Measurements from ENCODE around the gene ZNF366. TPM values are rescaled to one million over a fixed set of nuclear protein-coding genes. Genes with fewer than 3 reads are reported as not detected.

Gene ZNF366
- total RNA-seq, 1 experiment from 2014 or later: not detected

- Histone ChIP-seq H3K27ac (ENCODE audit: low read depth, low read length) (no peak overlapping the region), H3K9ac (ENCODE audit: low read length) (no peak overlapping the region), H4K20me1 (ENCODE audit: insufficient read depth) (no peaks in the 10 kb centered on the region), H3K9me3 (ENCODE audit: control insufficient read depth in 1 of 2, insufficient read depth in 1 of 2, low read depth in 1 of 2, low read length in 2 of 2) (no peaks in the 10 kb centered on the region), H3K36me3 (ENCODE audit: control insufficient read depth in 1 of 2, insufficient read depth in 2 of 2, low read length in 2 of 2) (no peaks in the 10 kb centered on the region), H3K4me3 (replicated peaks in 1 of 2; ENCODE audit: low read depth in 1 of 2, low read length in 2 of 2) (no peak overlapping the region), H3K9me2 (ENCODE audit: insufficient read depth) (no peaks in the 10 kb centered on the region), H2AFZ (ENCODE audit: low read depth, low read length, poor library complexity, severe bottlenecking) (no peak overlapping the region), H3K4me2 (ENCODE audit: low read length) (no peak overlapping the region), H3K27me3 (ENCODE audit: insufficient read depth, low read length) (no peaks in the 10 kb centered on the region), H3K4me1 (ENCODE audit: control insufficient read depth in 1 of 2, insufficient read depth in 2 of 2, low read length in 2 of 2) (no peaks in the 10 kb centered on the region), H3K79me2 (ENCODE audit: insufficient read depth, low read length) (no peaks in the 10 kb centered on the region)
- ChIA-PET CTCF (no interaction called here), POLR2A (no interaction called here), RAD21 (ENCODE audit: low non-redundant PET in 1 of 2, low total read pairs in 2 of 2, uncharacterized antibody in 2 of 2, unreplicated experiment in 2 of 2) (no interaction called here)
- no TSS peak for BruUV-seq (replicated peaks)
- ATAC-seq: no peak
- intact Hi-C loops (cut with micrococcal nuclease): no loop called here
- TF ChIP-seq REST (IDR thresholded peaks at IDR 0.05; ENCODE audit: low read depth): no peak
- no peak for TF ChIP-seq ZFX (IDR thresholded peaks at IDR 0.05)
- TF ChIP-seq ZBTB33 (IDR thresholded peaks at IDR 0.05; ENCODE audit: extremely low read depth, insufficient replicate concordance, low read length): no peak
- no peak for TF ChIP-seq YY1 (IDR thresholded peaks at IDR 0.05; ENCODE audit: extremely low read depth, insufficient replicate concordance, low read depth, low read length)
- no peak for TF ChIP-seq FOSL1 (IDR thresholded peaks at IDR 0.05; ENCODE audit: low read depth)
- no peak for DNase-seq (ENCODE audit: low read depth, low spot score)
Measured at GRCh38 chr5:72519111-72519510, 11.9 kb upstream of the ZNF366 start.
